GM21381 (cell line): Measurements from ENCODE around the gene CHD6.
A peak's percentile ranks its signal among the peaks of the same experiment; 100 is the strongest.

ENCODE experiments used
- ATAC-seq: cut with Tn5 transposase; IDR thresholded peaks from one replicate; pipeline ENCODE4 v1.9.1; 2021; ENCODE audit warnings: mild to moderate bottlenecking, moderate library complexity; ENCODE audit not compliant: unreplicated experiment

Gene CHD6

DNA sequence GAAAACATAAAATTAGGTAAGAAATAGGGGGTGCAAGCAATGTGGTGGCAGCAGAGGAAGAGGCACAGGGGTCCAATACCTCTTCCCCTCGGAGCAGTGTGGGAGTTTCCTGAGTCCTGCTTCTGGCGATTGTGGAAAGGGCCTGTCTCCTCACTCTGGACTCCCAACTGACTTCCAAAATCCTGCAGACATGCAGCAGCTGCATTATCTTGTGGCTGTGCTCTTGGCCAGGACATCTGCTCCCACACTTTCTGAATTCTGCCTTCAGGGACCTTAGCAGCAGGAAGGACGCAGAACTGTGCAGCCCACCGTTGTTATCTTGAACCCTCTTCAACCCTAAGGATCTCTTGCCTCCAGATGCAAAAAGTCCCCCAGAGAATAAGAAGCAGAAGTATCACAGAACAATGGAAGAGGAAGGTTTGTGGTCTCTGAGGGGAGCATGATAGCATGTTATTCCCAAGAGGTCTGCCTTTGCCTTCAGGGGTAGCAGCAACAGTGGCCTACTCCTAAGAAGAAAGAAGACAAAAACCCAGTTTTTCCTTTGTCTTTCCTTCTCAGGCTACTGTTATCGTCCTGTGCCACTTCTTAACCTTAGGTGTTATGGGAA, 149.1 kb downstream of the CHD6 start:
- ATAC-seq, result no peak

DNA sequence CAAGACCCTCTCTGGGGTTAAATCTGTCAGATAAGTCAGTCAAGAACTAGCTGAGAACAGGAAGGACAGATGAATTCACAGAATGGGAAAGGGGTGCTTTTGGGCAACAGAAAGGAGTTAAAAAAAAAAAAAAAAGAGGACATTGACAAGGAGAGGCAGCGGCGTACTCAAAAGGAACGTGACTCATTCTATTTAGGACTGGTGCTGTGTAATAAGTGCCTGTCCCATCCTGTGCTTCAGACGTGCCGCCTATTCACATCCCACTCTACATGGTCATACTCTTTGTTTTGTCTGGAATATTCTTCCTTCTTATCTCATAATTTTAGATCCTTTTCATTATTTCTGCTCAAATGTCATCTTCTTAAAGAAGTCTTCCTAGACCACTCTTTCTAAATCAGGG, 150.5 kb downstream of the CHD6 start:
- ATAC-seq, result no peak

DNA sequence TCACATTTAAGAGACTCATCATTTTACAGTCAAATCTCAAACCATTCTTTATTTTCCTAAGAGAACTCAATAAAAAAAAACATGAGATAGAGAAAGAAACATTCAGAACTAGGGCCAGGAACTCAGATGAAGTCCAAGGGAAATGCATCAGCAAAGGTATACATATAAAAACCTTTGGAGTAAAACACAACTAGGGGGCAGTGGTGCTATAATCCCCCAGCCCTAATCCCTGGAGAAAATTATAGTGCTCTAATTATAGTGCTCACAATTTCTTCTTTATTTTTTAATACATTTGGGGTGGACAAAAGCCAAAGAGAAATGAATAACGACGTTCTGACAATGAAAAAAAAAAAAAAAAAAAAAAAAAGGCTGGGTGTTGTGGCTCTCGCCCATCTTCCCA, 151.0 kb downstream of the CHD6 start:
- no peak for ATAC-seq

DNA sequence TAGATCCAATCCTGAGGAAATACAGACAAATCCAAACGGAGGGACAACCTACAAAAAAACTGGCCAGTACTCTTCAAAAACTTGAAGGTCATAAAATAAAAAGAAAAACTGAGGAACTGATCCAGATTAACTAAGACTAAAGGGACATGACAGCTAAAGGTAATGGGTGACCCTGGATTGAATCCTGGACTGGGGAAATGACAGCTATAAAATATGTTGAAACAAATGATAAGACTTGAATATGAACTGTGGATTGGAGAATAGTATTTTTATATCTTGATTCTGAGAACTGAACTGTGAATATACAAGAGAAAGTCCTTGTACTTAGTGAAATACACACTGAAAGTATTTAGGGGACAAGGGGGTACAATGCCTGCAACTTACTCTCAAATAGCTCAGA, 154.6 kb downstream of the CHD6 start:
- ATAC-seq, result no peak

DNA sequence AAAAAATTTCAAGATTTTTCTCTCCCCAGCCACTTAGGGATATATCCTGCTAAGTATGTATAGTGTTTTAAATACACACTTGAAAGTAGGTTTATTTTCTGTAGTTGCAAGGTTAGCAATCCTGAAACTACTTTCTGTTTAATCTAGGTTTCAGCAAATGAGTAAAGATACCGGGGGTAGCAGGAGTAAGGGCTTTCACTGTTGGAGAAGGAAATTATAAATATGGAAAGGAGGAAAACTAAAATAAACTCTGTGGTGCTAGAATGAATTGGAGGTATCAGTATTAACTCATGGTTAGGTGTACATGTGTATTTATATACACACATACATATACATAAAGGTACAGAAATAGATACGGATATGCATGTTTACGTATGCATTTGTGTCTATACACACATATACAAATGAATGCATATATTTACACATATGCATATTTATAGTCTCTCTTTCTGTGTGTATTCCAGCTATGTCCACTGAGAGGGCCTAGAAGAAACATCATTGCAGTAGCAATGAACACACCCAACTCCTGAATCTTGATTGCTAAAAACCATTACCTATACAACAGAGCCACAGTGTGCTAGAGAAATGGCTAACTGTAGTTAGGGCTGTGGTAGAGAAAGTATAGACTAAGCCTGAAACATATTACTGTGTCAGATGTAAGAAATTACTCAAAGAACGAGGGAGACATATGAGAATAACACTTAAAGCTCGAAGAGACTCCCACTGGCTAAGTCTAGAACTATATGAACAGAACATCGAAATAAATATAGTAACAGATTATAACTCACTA, 155.6 kb downstream of the CHD6 start:
- peak; percentile 58 for ATAC-seq

DNA sequence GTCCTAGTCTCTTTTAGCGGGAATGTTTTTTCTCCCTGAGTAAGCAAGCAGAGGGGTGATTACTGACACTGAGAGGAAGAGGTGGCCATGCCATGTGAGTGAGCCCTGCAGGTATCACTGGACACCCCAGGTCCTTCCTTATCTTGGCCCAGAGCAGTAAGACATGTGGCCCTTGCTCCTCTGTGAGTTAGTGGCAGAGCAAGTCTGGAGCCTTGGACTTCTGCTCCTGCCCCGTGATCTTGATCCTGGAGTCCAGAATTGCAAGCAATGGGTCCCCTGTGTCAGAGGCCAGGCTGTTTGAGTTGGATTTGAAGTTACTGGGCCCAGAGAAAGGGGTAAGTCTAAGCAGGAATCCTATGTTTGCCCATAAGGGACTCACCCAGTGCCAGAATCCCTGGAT, 159.4 kb downstream of the CHD6 start:
- no peak for ATAC-seq

DNA sequence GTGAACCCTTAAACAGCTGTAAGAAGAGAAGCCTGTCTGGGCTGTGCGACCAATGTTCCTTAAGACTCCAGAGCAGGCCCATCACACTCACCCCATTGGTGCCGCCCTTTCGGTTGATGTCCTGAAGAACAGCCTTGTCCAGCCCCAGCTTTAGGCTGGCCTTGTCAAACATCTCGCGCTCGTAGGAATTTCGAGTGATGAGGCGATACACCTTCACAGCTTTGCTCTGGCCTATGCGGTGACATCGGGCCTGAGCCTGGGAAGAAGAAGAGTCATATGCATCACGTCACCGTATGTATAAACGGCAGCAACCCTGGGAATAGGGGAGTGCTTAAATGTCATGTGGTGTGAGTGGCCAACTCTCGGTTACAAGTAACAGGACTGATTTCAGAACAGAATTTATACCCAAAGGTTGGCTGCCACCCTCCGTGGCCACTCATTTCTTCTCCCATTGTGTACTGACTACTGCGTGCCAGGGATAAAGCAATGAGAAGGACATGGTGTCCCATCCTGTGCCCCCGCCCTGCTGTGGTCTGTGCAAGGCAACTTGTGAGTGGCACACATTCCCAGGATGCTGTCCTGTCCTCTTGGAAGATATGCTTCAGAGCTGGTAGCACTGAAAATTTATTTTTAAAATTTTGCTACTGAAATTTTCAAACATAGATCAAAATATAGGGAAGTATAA, 160.9 kb downstream of the CHD6 start:
- no peak for ATAC-seq

DNA sequence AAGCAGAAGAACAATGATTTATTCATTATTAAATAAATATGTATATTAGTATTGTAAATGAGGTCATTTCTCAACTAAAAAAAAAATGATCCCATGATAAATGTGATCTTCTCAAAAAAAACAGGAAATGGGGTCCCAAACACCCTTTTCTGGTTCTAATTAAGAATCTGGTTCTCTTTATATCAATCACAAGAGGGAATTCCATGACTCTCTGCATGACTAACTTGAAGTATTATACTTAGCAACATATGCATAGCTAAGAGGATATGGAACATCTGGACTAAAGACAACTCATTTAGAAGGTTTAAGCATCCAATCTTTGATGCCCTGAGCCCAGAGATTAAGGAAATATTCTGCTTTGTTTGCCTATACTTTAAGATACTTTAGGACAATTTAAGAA, 161.8 kb downstream of the CHD6 start:
- ATAC-seq, result no peak

DNA sequence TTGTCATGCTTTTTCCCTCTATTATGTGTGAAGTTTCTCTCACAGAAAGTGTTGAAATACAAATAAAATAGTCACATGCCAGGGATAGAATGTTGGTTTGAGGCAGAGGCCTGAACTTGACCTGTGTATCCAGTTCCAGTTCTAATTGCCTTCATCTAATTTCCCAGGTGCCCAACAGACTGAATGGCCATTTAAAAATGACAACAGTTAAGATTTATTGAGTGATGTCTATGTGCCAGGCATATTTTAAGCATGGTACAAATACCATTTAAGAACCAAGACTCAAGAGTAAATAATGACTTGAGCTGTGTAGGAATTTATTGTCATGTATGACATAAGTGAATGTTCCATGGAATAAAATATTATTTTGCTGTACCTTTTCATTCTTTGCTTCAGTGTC, 163.9 kb downstream of the CHD6 start:
- ATAC-seq, result no peak

DNA sequence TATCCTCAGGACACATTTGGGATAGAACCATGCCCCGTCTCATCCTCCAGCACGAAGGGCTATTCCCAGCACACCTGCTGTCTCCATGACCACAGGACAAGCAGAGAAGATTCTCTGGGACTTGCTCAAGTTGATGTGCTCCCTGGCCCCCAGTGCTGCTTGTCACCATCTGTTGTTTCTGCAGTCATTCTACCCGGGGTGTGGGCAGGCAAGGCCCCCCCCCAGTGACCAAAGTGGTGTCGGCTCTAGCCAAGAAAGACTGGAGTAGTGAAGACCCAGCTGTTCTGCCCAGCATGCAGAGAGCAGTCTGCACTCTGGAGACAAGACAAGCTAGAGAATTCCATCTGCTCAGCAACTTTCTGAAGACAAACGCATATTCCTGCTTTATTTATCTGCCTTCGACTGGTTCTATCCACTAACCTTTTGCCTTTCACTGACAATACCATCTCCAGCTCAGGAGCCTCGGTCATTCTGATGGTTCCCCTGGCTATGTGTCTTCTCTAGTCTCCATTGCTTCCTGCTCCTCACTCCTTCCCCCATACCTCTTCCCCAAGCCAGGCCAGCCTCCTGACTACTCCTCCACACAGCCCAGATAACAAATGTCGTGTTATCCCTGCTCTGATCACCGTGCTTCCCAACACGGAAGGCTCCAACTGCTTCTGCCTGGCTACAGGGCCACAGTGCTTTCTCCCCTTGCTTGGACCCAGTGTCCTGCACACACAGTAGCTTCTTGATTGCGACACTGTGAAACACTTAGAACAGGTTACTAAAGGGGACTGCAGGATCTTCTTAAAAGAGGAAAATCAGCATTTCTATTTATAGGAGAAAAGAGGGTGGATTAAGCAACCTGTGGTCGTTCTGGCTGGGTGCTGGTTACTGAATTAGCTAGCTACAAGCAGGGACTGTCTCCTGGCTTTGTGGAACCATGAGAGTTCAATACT, 164.9 kb downstream of the CHD6 start:
- no peak for ATAC-seq

DNA sequence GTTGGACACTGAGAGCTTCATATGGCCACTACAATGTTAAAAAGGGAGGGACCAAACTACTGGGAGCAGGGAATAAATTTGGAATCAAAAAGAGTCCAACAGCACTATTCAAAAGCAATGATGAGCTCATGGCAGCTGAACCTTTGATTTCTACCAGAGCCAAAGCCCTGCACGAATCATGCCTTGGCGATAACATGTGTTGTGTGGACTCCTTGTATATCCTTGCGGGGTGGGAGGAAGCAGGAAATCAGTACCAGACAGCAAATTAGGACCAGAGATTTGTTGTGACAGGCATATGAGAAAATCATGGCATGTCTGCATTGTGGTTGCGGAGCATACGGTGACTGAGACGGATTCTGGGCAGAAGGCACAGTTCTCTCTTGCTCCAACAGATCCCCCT, 166.0 kb downstream of the CHD6 start:
- no peak for ATAC-seq

DNA sequence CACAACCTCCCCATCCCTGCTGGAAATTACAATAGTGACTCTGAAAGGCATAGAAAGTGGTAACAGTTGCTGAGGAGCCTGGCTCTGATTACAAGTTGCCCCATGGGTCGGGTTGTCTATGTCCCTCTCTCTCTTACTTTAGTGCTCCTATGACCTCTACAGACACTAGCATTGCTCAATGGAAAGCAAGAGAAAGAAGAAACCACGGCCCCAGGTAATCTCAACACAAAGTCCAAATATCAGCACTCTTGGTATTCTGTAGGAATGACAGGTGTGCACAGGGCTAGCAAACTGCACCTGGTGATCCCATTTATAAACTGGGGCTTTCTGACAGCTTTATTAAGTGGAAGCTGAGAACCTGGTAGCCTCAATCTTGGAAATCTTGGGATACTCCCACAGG, 171.2 kb downstream of the CHD6 start:
- no peak for ATAC-seq

DNA sequence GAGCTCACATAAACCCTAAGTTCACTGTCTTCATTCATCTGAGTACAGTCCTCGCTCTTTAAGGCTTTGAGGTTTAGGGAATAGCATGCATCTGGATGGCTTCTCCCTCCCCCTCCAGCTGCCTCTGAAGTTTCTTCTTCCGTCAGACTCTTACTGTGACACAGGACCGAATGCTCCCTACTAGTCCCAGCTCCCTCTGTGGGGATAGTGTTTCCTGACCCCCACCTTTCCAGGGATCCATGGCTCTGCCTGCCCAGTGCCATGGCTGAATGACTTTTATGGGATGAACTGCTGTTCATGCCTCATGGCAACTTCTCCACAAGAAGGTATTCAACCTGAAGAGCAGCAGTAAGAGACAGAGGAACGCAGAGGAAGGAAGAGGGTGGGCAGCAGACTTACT, 171.7 kb downstream of the CHD6 start:
- no peak for ATAC-seq

DNA sequence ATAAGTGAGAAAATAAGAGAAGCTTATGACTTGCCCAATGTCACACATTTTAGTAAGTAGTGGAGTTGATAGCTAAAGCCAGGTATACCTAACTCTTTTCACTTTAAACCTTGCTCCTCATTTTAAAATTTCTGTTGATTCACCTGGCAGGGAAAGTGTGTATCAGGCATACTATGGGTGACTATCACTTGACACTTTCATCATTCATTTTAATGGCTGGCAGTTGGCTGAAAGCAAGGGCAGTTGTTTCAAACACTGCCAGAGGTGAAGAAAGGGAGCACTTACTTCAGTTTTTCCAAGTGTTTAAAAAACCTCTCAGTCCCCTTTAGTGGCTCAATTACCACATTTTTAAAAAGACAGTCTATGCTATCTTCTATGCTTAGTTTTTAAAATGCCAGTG, 173.4 kb downstream of the CHD6 start:
- no peak for ATAC-seq

DNA sequence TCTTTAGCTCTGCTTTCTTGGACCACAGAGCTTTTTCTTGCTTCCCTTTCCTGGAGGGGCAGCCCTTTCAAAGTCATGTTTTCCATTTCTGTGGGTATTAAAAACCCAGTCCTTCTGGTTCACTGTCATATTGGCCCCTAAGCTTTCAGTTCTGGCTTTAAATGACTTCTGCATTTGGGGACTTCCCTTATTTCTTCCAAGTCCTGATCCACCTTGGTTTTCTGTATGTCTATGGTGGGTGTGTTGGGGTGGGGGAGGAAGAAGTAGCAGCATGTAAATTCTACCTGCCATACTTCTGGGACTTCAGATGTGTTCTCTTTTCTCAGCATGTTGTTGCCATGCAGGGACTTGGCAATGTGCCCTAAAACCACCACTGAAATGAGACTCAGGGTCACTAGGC, 174.5 kb downstream of the CHD6 start:
- ATAC-seq, result no peak

DNA sequence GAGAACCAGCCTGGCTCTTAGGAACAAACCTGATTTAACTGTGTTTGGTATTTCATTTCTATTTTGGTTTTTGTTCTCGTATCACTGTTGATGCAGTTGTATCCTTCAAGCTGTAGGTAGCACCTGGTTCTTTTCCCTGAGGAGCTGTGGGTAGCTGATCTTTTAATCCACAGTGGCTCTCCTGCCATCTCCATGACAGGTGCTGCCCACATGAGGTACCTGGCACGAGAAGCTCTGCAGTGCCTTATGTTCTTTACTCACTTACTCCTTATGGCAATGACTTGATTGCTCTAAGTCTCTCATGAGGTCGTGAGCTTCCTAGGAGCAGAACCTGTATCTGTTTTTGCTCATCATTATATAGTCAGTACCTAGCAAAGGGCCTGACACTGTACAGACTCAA, 177.3 kb downstream of the CHD6 start:
- ATAC-seq, result no peak

DNA sequence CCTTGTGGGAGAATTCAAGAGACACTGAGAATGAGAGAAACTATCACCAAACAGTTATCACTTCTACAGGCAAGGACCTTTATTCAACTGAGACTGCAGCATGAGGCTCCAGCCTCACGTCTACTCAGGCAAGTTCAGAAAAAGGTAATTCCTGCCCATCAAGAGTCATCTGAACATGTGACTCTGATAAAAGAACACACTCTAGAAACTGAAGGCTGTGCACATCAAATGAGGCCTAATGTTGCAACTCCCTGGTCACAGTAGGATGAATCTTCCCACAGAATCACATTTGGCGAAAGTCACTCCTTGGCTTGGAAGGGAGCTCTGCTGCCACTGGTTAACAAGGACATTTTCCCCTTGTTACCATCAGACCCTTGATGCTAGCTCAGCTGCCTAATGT, 180.3 kb downstream of the CHD6 start:
- no peak for ATAC-seq

DNA sequence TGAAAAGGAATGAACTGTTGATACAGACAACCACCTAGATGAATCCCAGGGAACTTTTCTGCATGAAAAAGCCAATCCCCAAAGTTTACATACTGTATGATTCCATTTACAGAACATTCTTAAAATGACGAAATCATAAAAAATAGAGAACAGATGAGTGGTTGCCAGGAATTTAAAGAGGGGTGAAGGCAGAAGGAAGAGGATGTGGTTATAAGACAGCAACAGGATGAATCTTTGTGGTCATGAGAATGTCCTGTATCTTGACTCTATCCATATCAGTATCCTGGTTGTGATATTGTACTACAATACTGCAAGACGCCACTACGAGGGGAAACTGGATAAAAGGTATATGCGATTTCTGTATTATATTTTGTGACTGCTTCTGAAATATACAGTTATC, 181.5 kb downstream of the CHD6 start:
- ATAC-seq, result no peak

DNA sequence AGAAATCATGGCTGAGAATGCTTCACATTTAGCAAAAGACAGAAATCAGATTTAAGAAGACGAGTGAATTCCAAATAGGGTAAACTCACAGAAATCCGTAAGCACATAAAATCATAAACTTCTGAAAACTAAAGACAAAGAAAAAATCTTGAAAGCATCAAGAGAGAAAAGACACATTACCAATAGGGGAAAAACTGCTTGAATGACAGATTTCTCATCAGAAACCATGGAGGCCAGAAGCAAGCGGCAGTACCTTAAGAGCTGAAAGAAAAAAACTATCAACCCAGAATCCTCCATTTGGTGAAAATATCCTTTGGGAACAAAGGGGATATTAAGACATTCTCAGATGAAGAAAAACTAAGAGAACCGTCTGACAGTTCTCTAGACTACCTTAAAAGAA, 185.0 kb downstream of the CHD6 start:
- no peak for ATAC-seq

DNA sequence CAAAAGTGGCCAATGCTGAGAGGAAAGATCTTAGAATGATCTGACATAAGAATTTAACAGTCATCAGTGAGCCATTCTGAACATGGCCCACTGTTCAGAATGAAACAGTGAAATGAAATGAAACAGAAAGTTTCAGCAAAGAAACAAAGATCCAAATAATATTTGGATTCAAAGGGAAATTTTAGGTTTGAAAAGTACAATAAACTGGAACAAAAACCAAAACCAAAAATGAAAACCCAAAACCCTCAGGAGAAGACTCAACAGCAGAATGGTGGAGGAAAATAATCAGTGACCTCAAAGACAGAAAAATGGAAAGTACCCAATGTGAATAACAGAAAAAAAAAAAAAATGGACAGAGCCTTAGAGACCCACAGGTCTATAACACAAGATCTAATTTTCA, 185.4 kb downstream of the CHD6 start:
- ATAC-seq, result no peak

DNA sequence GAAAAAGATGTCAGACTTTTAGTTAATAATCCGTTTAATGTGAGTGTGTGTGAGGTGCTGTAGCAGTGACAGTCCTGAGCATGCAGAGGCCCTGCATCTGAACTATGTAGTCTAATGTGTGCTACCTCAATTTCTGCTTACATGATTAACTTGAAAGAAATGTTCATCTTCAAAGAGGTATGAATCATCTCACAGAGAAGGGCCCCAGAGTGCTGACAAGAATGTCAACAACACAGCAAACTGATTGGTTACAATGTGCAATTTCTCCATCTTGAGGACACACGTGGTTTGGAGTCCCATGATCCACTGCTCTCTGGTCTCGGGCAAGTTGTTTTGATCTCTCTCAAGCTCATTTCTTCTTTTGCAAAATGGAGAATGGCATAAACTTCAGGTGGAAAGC, 189.9 kb downstream of the CHD6 start:
- ATAC-seq, result no peak
